Transverse colon (tissue), 3 donors: ENCODE data around the gene TTC39C.
A peak's percentile ranks its signal among the peaks of the same experiment; 100 is the strongest.

Source experiments
- POLR2A ChIP-seq: fragments of 450-650 bp; IDR thresholded peaks from one replicate; pipeline ENCODE4 v1.6.1; 2016; ENCODE audit warnings: antibody characterized with exemption, mild to moderate bottlenecking, moderate library complexity
- TF ChIP-seq, protein P1 (sequence below), 5 experiments: fragments of 200-600 bp in 3 of 5; fragments of 450-650 bp in 2 of 5; sonication (generic) in 3 of 5; IDR thresholded peaks; 1 replicate in 2 of 5; 2 replicates in 3 of 5; pipeline ENCODE4 v1.5.1; 2016 to 2017; ENCODE audit warnings: antibody characterized with exemption in 5 of 5, inconsistent platforms in 3 of 5, mild to moderate bottlenecking in 2 of 5, moderate library complexity in 1 of 5

GRCh38 chr18:24118750-24119577 lies 104.4 kb downstream of the TTC39C start:
- TF ChIP-seq POLR2A: no peak
- TF ChIP-seq, protein P1, sequence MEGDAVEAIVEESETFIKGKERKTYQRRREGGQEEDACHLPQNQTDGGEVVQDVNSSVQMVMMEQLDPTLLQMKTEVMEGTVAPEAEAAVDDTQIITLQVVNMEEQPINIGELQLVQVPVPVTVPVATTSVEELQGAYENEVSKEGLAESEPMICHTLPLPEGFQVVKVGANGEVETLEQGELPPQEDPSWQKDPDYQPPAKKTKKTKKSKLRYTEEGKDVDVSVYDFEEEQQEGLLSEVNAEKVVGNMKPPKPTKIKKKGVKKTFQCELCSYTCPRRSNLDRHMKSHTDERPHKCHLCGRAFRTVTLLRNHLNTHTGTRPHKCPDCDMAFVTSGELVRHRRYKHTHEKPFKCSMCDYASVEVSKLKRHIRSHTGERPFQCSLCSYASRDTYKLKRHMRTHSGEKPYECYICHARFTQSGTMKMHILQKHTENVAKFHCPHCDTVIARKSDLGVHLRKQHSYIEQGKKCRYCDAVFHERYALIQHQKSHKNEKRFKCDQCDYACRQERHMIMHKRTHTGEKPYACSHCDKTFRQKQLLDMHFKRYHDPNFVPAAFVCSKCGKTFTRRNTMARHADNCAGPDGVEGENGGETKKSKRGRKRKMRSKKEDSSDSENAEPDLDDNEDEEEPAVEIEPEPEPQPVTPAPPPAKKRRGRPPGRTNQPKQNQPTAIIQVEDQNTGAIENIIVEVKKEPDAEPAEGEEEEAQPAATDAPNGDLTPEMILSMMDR (IDR thresholded peaks at IDR 0.05): peak; percentile 88 to 97 (median 93)
